Spleen (tissue), 11 donors: ENCODE measurements around the gene IFNA17. TPM values are rescaled to one million over a fixed set of nuclear protein-coding genes. Genes with fewer than 3 reads are reported as not detected.
"Not testable (repeated sequence)": the region's sequence is repeated elsewhere in the genome, so short reads cannot be mapped to it uniquely, and the experiment has no call there.

Experiments used
- DNase-seq: peaks from one replicate; pipeline ENCODE4 v3.0.0-alpha.2; 2020
- H3K27ac ChIP-seq, 8 donors: fragments of 200-600 bp; sonication (generic) in 7 of 8; 1 replicate in 4 of 8; 2 replicates in 4 of 8; pipeline versions ENCODE4 v1.5.0 to v1.8.0; 2016 to 2021; ENCODE audit warnings: inconsistent platforms in 4 of 8, mild to moderate bottlenecking in 4 of 8, moderate library complexity in 1 of 8
- H3K27me3 ChIP-seq, 7 donors: fragments of 200-600 bp; sonication (generic) in 6 of 7; replicated peaks in 1 of 7; 1 replicate in 4 of 7; 2 replicates in 3 of 7; pipeline versions ENCODE4 v1.5.0 to v1.8.0; 2016 to 2021; ENCODE audit warnings: inconsistent platforms in 3 of 7, mild to moderate bottlenecking in 1 of 7
- H3K36me3 ChIP-seq, 6 donors: fragments of 200-600 bp; sonication (generic) in 5 of 6; 1 replicate in 4 of 6; 2 replicates in 2 of 6; pipeline versions ENCODE4 v1.5.0 to v1.8.0; 2016 to 2021; ENCODE audit warnings: inconsistent platforms in 2 of 6
- H3K4me1 ChIP-seq, 6 donors: fragments of 200-600 bp; sonication (generic) in 5 of 6; 1 replicate in 3 of 6; 2 replicates in 3 of 6; pipeline versions ENCODE4 v1.5.0 to v1.8.0; 2016 to 2021; ENCODE audit warnings: inconsistent platforms in 3 of 6
- H3K4me3 ChIP-seq, 8 donors: fragments of 200-600 bp; sonication (generic) in 7 of 8; 1 replicate in 4 of 8; 2 replicates in 4 of 8; pipeline versions ENCODE4 v1.5.0 to v1.8.0; 2016 to 2021; ENCODE audit warnings: inconsistent platforms in 4 of 8, mild to moderate bottlenecking in 4 of 8, moderate library complexity in 2 of 8
- H3K9me3 ChIP-seq, 8 donors: fragments of 200-600 bp; sonication (generic) in 7 of 8; 1 replicate in 4 of 8; 2 replicates in 4 of 8; pipeline versions ENCODE4 v1.5.0 to v1.8.0; 2016 to 2021; ENCODE audit warnings: inconsistent platforms in 4 of 8
- POLR2A ChIP-seq, 3 donors: fragments of 450-650 bp; IDR thresholded peaks; one replicate each; pipeline ENCODE4 v1.5.1; 2017; ENCODE audit warnings: antibody characterized with exemption in 3 of 3, mild to moderate bottlenecking in 1 of 3
- POLR2AphosphoS5 ChIP-seq, 3 donors: sonication (generic); formaldehyde crosslinking; IDR thresholded peaks; one replicate each; pipeline ENCODE4 v1.5.1; 2017; ENCODE audit warnings: antibody characterized with exemption in 3 of 3
- WGBS, 5 donors: extraction: QIAGEN DNeasy Blood & Tissue Kit in 3 of 5; methylation state at CpG; one replicate each; pipeline versions ENCODE4 v1.1.5 to v1.1.7; 2013 to 2018; 5-methylcytosine and 5-hydroxymethylcytosine counted together
- intact Hi-C: fragments of 100-400 bp; cut with DNase I; formaldehyde crosslinking; loops from one replicate; pipeline ENCODE4 v1.15.0; 2023; ENCODE audit warnings: low total_unique reads
- polyA plus RNA-seq, 3 donors: library from polyadenylated mRNA; stranded (reverse); fragments of 200-250 nt; gene quantifications; one replicate each; pipeline ENCODE4 v1.2.1, GENCODE V29; 2013
- total RNA-seq, 7 donors: library from RNA; depleted of rRNA in 3 of 7; stranded (reverse); fragments of >200 nt in 3 of 7; fragmentation: NEBNext Ultra II Directional in 4 of 7; extraction: Animal tissue kit (Norgen Biotek cat#: 25700) in 4 of 7; gene quantifications; one replicate each; pipeline versions ENCODE4 v1.1.0 to v1.2.1, GENCODE V29; 2016 to 2021
- TF ChIP-seq, protein P1 (sequence below), 11 experiments: fragments of 200-600 bp in 7 of 11; fragments of 450-650 bp in 4 of 11; sonication (generic) in 4 of 11; IDR thresholded peaks in 8 of 11; conservative IDR thresholded peaks in 3 of 11; 1 replicate in 7 of 11; 2 replicates in 4 of 11; pipeline versions ENCODE4 v1.4.0 to v1.8.0; 2016 to 2021; ENCODE audit warnings: antibody characterized with exemption in 11 of 11, inconsistent platforms in 4 of 11, mild to moderate bottlenecking in 1 of 11
- donor health status: healthy with polysubstance abuse.
- donor health status: DM: no; HTN: no; CAD: no; lungs with moderate emphysema.
- donor health status: DM: no; HTN: no; CAD: no.
- donor health status: Bipolar disorder and iron deficiency.
- donor health status: healthy.
- donor health status: DM: no; HTN: no; CAD: no.
- donor health status: DM: yes; HTN: yes; CAD: no.

IFNA17 gene
- total and polyA plus RNA-seq, 10 donors: not detected

DNA sequence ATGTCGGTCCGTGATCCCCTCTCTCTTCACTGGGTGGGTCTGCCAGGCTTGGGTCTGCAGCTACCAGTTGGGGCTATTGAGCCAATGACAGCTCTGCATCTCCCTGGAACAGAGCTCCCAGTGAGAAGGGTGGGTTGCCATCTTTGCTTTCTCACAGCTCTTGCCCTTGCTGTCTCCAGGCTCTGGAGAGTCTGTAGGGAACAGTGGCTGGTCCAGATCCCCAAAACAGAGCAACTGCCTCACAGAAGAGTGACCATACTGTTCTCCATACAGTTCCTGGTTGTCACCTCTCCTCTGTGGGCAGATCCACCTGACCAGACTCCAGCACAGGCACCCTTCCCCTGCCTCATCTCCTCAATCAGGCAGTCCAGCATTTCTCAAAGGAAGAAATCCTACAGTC is 5.2 kb upstream of the IFNA17 start:
- WGBS, 5 donors: 87 to 100% (median 93%) methylated on average over 2 of the region's 2 CpGs
- Histone ChIP-seq H3K4me3 (no peak overlapping the region), H3K4me1 (peaks cover 0 to 8% (median 3%) of the 10 kb centered on the region in 6 donors), H3K27ac (no peak overlapping the region), H3K36me3 (no peaks in the 10 kb centered on the region), H3K27me3 (no peaks in the 10 kb centered on the region), H3K9me3 (no peaks in the 10 kb centered on the region)
- intact Hi-C loops: no loop called here
- DNase-seq: no peak
- TF ChIP-seq POLR2AphosphoS5 (IDR thresholded peaks at IDR 0.05) (no peak), POLR2A (IDR thresholded peaks at IDR 0.05) (no peak)
- TF ChIP-seq, protein P1, sequence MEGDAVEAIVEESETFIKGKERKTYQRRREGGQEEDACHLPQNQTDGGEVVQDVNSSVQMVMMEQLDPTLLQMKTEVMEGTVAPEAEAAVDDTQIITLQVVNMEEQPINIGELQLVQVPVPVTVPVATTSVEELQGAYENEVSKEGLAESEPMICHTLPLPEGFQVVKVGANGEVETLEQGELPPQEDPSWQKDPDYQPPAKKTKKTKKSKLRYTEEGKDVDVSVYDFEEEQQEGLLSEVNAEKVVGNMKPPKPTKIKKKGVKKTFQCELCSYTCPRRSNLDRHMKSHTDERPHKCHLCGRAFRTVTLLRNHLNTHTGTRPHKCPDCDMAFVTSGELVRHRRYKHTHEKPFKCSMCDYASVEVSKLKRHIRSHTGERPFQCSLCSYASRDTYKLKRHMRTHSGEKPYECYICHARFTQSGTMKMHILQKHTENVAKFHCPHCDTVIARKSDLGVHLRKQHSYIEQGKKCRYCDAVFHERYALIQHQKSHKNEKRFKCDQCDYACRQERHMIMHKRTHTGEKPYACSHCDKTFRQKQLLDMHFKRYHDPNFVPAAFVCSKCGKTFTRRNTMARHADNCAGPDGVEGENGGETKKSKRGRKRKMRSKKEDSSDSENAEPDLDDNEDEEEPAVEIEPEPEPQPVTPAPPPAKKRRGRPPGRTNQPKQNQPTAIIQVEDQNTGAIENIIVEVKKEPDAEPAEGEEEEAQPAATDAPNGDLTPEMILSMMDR (IDR thresholded peaks at IDR 0.05 in 8 of 11, conservative IDR thresholded peaks at IDR 0.05 in 3 of 11): no peak

DNA sequence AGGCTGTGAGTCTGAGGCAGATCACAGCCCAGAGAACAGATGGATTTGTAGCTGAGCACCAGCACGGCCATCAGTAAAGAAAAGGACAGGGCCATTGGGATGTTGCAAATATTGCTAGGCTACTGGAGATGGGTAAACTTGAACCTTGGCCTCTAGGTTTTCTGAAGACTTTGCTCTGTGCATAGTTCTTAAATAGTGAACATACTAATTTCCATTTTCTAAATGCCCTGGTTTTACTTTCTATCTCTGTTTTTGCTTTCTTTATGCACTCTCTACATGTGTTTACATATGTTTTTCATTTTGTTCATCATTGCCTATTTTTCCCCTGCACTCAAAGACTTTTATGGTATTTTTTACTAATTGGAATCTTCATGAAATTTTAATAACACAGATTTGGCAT is 10.8 kb downstream of the IFNA17 start, which contains the start of gene IFNA16:
Gene IFNA16 (minus strand): TSS at position 101 of the 400 bp plus-strand sequence. CDS start 6 bp downstream, at position 95.
- WGBS, 5 donors: 75 to 95% (median 86%) methylated on average over 1 of the region's 1 CpG

GRCh38 chr9:21213411-21214326 is 14.4 kb downstream of the IFNA17 start:
- H3K4me3 ChIP-seq, H3K27me3 ChIP-seq, DNase-seq, H3K27ac ChIP-seq, H3K4me1 ChIP-seq, H3K36me3 ChIP-seq, H3K9me3 ChIP-seq, intact Hi-C loops: not testable (repeated sequence)
- TF ChIP-seq, protein P1 (IDR thresholded peaks at IDR 0.05 in 8 of 11, conservative IDR thresholded peaks at IDR 0.05 in 3 of 11): peak in 6 of 11 experiments; percentile 19 to 51 (median 38)
- WGBS, 5 donors: 23 to 35% (median 30%) methylated on average over 4 to 5 of the region's 5 CpGs

More for the DNA sequence above, 10.8 kb downstream of the IFNA17 start, which contains the start of gene IFNA16:
- H3K4me1 ChIP-seq, H3K27me3 ChIP-seq, DNase-seq, H3K36me3 ChIP-seq, H3K9me3 ChIP-seq, H3K4me3 ChIP-seq, intact Hi-C loops, H3K27ac ChIP-seq: not testable (repeated sequence)

- H3K4me1 ChIP-seq, H3K27ac ChIP-seq, H3K4me3 ChIP-seq, H3K36me3 ChIP-seq, intact Hi-C loops, H3K27me3 ChIP-seq, DNase-seq, H3K9me3 ChIP-seq: not testable (repeated sequence)
- 33 to 86% (median 72%) methylated on average over 1 to 2 of the region's 2 CpGs for WGBS, 5 donors
Measured at GRCh38 chr9:21212160-21212559, 15.9 kb downstream of the IFNA17 start.

- WGBS, 5 donors: 72 to 100% (median 88%) methylated on average over 2 of the region's 2 CpGs
- H3K27me3 ChIP-seq, H3K27ac ChIP-seq, DNase-seq, H3K4me1 ChIP-seq, intact Hi-C loops, H3K4me3 ChIP-seq, H3K9me3 ChIP-seq, H3K36me3 ChIP-seq: not testable (repeated sequence)
Measured at GRCh38 chr9:21210782-21211181, 17.2 kb downstream of the IFNA17 start.
